22Rv1 (cell line): ENCODE results near the gene NCKAP5.

Experiments used
- ZFX ChIP-seq: fragments of 450-650 bp; IDR thresholded peaks from 2 replicates; pipeline ENCODE4 v1.6.1; 2017; ENCODE audit warnings: antibody characterized with exemption, borderline replicate concordance
- TF ChIP-seq, protein P1 (sequence below): fragments of 450-650 bp; IDR thresholded peaks from 2 replicates; pipeline ENCODE4 v1.5.1; 2017; ENCODE audit warnings: mild to moderate bottlenecking

DNA sequence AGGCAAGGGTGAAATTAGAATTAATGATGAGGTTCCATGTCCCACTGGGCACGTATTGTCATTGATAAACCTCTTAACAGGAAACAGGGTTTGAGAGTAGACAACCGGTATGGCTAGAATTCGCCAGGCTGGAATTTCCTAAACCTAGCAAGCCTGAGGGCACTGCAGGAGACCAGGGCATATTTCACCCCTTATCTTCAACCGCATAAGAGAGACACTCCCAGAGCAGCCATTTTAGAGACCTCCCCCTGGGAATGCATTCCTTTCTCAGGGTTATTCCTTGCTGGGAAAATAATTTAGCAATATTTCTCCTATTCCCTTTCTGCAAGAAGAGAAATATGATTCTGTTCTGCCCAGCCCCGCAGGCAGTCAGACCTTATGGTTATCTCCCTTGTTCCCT, 563.6 kb downstream of the NCKAP5 start:
- TF ChIP-seq, protein P1, sequence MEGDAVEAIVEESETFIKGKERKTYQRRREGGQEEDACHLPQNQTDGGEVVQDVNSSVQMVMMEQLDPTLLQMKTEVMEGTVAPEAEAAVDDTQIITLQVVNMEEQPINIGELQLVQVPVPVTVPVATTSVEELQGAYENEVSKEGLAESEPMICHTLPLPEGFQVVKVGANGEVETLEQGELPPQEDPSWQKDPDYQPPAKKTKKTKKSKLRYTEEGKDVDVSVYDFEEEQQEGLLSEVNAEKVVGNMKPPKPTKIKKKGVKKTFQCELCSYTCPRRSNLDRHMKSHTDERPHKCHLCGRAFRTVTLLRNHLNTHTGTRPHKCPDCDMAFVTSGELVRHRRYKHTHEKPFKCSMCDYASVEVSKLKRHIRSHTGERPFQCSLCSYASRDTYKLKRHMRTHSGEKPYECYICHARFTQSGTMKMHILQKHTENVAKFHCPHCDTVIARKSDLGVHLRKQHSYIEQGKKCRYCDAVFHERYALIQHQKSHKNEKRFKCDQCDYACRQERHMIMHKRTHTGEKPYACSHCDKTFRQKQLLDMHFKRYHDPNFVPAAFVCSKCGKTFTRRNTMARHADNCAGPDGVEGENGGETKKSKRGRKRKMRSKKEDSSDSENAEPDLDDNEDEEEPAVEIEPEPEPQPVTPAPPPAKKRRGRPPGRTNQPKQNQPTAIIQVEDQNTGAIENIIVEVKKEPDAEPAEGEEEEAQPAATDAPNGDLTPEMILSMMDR, result no peak
- TF ChIP-seq ZFX, result no peak
